NOMO-1 (cell line): ENCODE measurements around the gene AGXT.
A peak's percentile ranks its signal among the peaks of the same experiment; 100 is the strongest.
"Not testable (repeated sequence)": the region's sequence is repeated elsewhere in the genome, so short reads cannot be mapped to it uniquely, and the experiment has no call there.

Experiments used
- DNase-seq, 2 experiments: peaks; one replicate each; lab custom pipeline; 2025; ENCODE audit not compliant: unreplicated experiment in 2 of 2; lab: John Stamatoyannopoulos, UW

Gene AGXT

GRCh38 chr2:240839152-240840143 is 29.2 kb upstream of the AGXT start:
- DNase-seq = no peak

- peak in 1 of 2 experiments; percentile 17 for DNase-seq
Measured at GRCh38 chr2:240840435-240841060, 28.1 kb upstream of the AGXT start.

- not testable (repeated sequence) for DNase-seq
Measured at GRCh38 chr2:240846309-240846708, 22.3 kb upstream of the AGXT start.

- no peak for DNase-seq
Measured at GRCh38 chr2:240846873-240847595, 21.6 kb upstream of the AGXT start.

GRCh38 chr2:240847817-240848216 is 20.8 kb upstream of the AGXT start:
- no peak for DNase-seq

GRCh38 chr2:240848900-240849680 is 19.5 kb upstream of the AGXT start:
- DNase-seq = no peak

GRCh38 chr2:240850026-240850425 is 18.6 kb upstream of the AGXT start:
- DNase-seq = no peak

GRCh38 chr2:240850756-240851077 is 17.9 kb upstream of the AGXT start:
- DNase-seq = no peak

- DNase-seq = peak; percentile 51 to 57
Measured at GRCh38 chr2:240851078-240851991, 17.3 kb upstream of the AGXT start.

- DNase-seq = no peak
Measured at GRCh38 chr2:240852671-240853314, 15.8 kb upstream of the AGXT start.

- DNase-seq = no peak
Measured at GRCh38 chr2:240855670-240856069, 13.0 kb upstream of the AGXT start.

GRCh38 chr2:240856151-240856980 is 12.3 kb upstream of the AGXT start:
- DNase-seq = no peak

GRCh38 chr2:240857039-240858008 is 11.3 kb upstream of the AGXT start:
- DNase-seq = no peak

GRCh38 chr2:240858321-240858720 is 10.3 kb upstream of the AGXT start:
- DNase-seq = no peak

GRCh38 chr2:240858871-240859270 is 9.8 kb upstream of the AGXT start:
- DNase-seq = no peak

GRCh38 chr2:240861547-240861946 is 7.1 kb upstream of the AGXT start:
- no peak for DNase-seq

- no peak for DNase-seq
Measured at GRCh38 chr2:240864475-240864874, 4.1 kb upstream of the AGXT start.
